Upper lobe of left lung (tissue), 6 donors: Measurements from ENCODE around the gene UXT. TPM values are rescaled to one million over a fixed set of nuclear protein-coding genes. Genes with fewer than 3 reads are reported as not detected.
"Not testable (repeated sequence)": the region's sequence is repeated elsewhere in the genome, so short reads cannot be mapped to it uniquely, and the experiment has no call there.

ENCODE experiments used
- ATAC-seq, 2 donors: fragments of 200-7000 bp; cut with Tn5 transposase; one replicate each; pipeline ENCODE4 v1.9.1; 2022; ENCODE audit warnings: mild to moderate bottlenecking in 2 of 2, moderate library complexity in 2 of 2; ENCODE audit not compliant: low FRiP score in 2 of 2
- DNase-seq, 2 donors: peaks; one replicate each; pipeline ENCODE4 v3.0.0-alpha.2; 2019 to 2020
- H3K27ac ChIP-seq, 4 donors: fragments of 200-600 bp; sonication (generic); one replicate each; pipeline ENCODE4 v1.5.1; 2016 to 2019
- H3K27me3 ChIP-seq, 4 donors: fragments of 200-600 bp; sonication (generic); one replicate each; pipeline ENCODE4 v1.5.1; 2017 to 2019
- H3K36me3 ChIP-seq, 4 donors: fragments of 200-600 bp; sonication (generic); one replicate each; pipeline ENCODE4 v1.5.1; 2016 to 2019
- H3K4me1 ChIP-seq, 4 donors: fragments of 200-600 bp; sonication (generic); one replicate each; pipeline ENCODE4 v1.5.1; 2018 to 2019
- H3K4me3 ChIP-seq, 4 donors: fragments of 200-600 bp; sonication (generic); one replicate each; pipeline ENCODE4 v1.5.1; 2017 to 2019; ENCODE audit warnings: mild to moderate bottlenecking in 2 of 4, moderate library complexity in 1 of 4
- H3K9me3 ChIP-seq, 4 donors: fragments of 200-600 bp; sonication (generic); one replicate each; pipeline ENCODE4 v1.5.1; 2018 to 2019
- CTCF ChIP-seq, 6 experiments: fragments of 450-650 bp in 4 of 6; fragments of 200-600 bp in 2 of 6; sonication (generic) in 2 of 6; IDR thresholded peaks; one replicate each; pipeline ENCODE4 v1.5.1; 2016 to 2019; ENCODE audit warnings: antibody characterized with exemption in 6 of 6
- EP300 ChIP-seq, 4 donors: sonication (generic); formaldehyde crosslinking; IDR thresholded peaks; one replicate each; pipeline ENCODE4 v1.5.1; 2017; ENCODE audit warnings: antibody characterized with exemption in 4 of 4, control low read depth in 2 of 4
- POLR2A ChIP-seq, 4 donors: fragments of 450-650 bp; IDR thresholded peaks; one replicate each; pipeline ENCODE4 v1.5.1; 2016 to 2017; ENCODE audit warnings: antibody characterized with exemption in 4 of 4, mild to moderate bottlenecking in 2 of 4
- POLR2AphosphoS5 ChIP-seq, 2 donors: sonication (generic); formaldehyde crosslinking; IDR thresholded peaks; one replicate each; pipeline ENCODE4 v1.5.1; 2017; ENCODE audit warnings: antibody characterized with exemption in 2 of 2
- WGBS, 2 donors: methylation state at CpG; one replicate each; pipeline ENCODE4 v1.1.5; 2017 to 2018; 5-methylcytosine and 5-hydroxymethylcytosine counted together
- total RNA-seq, 6 donors: library from RNA; depleted of rRNA in 4 of 6; stranded (reverse); fragments of >200 nt in 4 of 6; gene quantifications; one replicate each; pipeline versions ENCODE4 v1.1.0 to v1.2.1, GENCODE V29; 2016 to 2021
- donor health status: DM: no; HTN: no; CAD: no; lungs with moderate emphysema.
- donor health status: DM: no; HTN: yes; CAD: no; lungs with severe emphysema.

The UXT gene
- total RNA-seq, 6 donors from 2014 or later = 23.0 to 90.6 (median 75.2) TPM

- ATAC-seq (no peak), DNase-seq (no peak)
- H3K36me3 ChIP-seq = no peaks in the 10 kb centered on the region
- H3K9me3 ChIP-seq = no peaks in the 10 kb centered on the region
- H3K27me3 ChIP-seq = no peaks in the 10 kb centered on the region
- H3K27ac ChIP-seq = no peak overlapping the region
- 38 to 55% methylated on average over 5 to 9 of the region's 9 CpGs for WGBS, 2 donors
- no peaks in the 10 kb centered on the region for H3K4me1 ChIP-seq
- H3K4me3 ChIP-seq = no peak overlapping the region
- no peak for TF ChIP-seq POLR2AphosphoS5 (IDR thresholded peaks at IDR 0.05)
These were observed 50.7 kb downstream of the UXT start for GRCh38 chrX:47608130-47608810.

GRCh38 chrX:47607091-47607490, 51.9 kb downstream of the UXT start:
- ATAC-seq (no peak), DNase-seq (no peak)
- H3K27ac ChIP-seq = no peak overlapping the region
- H3K4me3 ChIP-seq = no peak overlapping the region
- H3K4me1 ChIP-seq = no peaks in the 10 kb centered on the region
- H3K27me3 ChIP-seq = no peaks in the 10 kb centered on the region
- no peak for TF ChIP-seq CTCF (IDR thresholded peaks at IDR 0.05)
- TF ChIP-seq POLR2A (IDR thresholded peaks at IDR 0.05) = no peak
- no peak for TF ChIP-seq POLR2AphosphoS5 (IDR thresholded peaks at IDR 0.05)
- TF ChIP-seq EP300 (IDR thresholded peaks at IDR 0.05) = no peak
- no peaks in the 10 kb centered on the region for H3K36me3 ChIP-seq
- H3K9me3 ChIP-seq = no peaks in the 10 kb centered on the region

- DNase-seq (no peak), ATAC-seq (no peak)
- TF ChIP-seq CTCF (IDR thresholded peaks at IDR 0.05) (no peak), EP300 (IDR thresholded peaks at IDR 0.05) (no peak), POLR2AphosphoS5 (IDR thresholded peaks at IDR 0.05) (no peak), POLR2A (IDR thresholded peaks at IDR 0.05) (no peak)
- no peaks in the 10 kb centered on the region for H3K36me3 ChIP-seq
- 67 to 71% methylated on average over 8 to 9 of the region's 9 CpGs for WGBS, 2 donors
- no peaks in the 10 kb centered on the region for H3K4me1 ChIP-seq
- H3K27ac ChIP-seq = no peak overlapping the region
- no peak overlapping the region for H3K4me3 ChIP-seq
- no peaks in the 10 kb centered on the region for H3K27me3 ChIP-seq
- H3K9me3 ChIP-seq = peaks cover 0 to 7% (median 0%) of the 10 kb centered on the region in 4 donors
These were observed 54.0 kb downstream of the UXT start for GRCh38 chrX:47605024-47605423.

- peaks cover 0 to 13% (median 0%) of the 10 kb centered on the region in 4 donors for H3K9me3 ChIP-seq
- not testable (repeated sequence) for H3K27me3 ChIP-seq
- WGBS, 2 donors = 95 to 100% methylated on average over 4 of the region's 4 CpGs
These were observed 55.9 kb downstream of the UXT start for GRCh38 chrX:47603125-47603524.

More at GRCh38 chrX:47603125-47603524, 55.9 kb downstream of the UXT start:
- not testable (repeated sequence) for DNase-seq, H3K27ac ChIP-seq, H3K36me3 ChIP-seq, ATAC-seq, H3K4me1 ChIP-seq, H3K4me3 ChIP-seq

Other genes with a start within 250 kb of the UXT start
- 10 to 100 TPM in 3 of 6 donors, 1 to 10 TPM in 3; 3.4 to 35.6 (median 10.2) TPM for gene ZNF41, start 176.0 kb downstream of the UXT start, total RNA-seq
- 100 to 1,000 TPM in 2 of 6 donors, 10 to 100 TPM in 4; 42.0 to 104 (median 85.2) TPM for gene ARAF, start 98.0 kb downstream of the UXT start, total RNA-seq
- gene TIMP1, start 76.7 kb downstream of the UXT start, total RNA-seq = 100 to 1,000 TPM in 4 of 6 donors, 10 to 100 TPM in 2; 54.5 to 420 (median 163) TPM
- gene SYN1, start 39.3 kb downstream of the UXT start, total RNA-seq = 10 to 100 TPM in 1 of 6 donors, 1 to 10 TPM in 1, under 1 TPM in 4; 0.20 to 11.5 (median 0.56) TPM
- 10 to 100 TPM in 5 of 6 donors, 1 to 10 TPM in 1; 9.1 to 40.6 (median 14.1) TPM for gene CFP, start 29.2 kb downstream of the UXT start, total RNA-seq
- 10 to 100 TPM; 11.5 to 30.4 (median 21.5) TPM for gene ELK1, start 8.6 kb downstream of the UXT start, total RNA-seq
- 10 to 100 TPM in 2 of 6 donors, 1 to 10 TPM in 4; 3.2 to 22.0 (median 9.0) TPM for gene ZNF81, start 177.7 kb upstream of the UXT start, total RNA-seq